GM19099 (cell line): ENCODE data around the gene TRIM41.

Experiments
- POLR2A ChIP-seq: IDR thresholded peaks from 3 replicates; pipeline ENCODE4 v1.6.1; 2011; ENCODE audit warnings: low read depth; ENCODE audit not compliant: insufficient read length; ENCODE audit errors: extremely low read depth

Gene TRIM41

GRCh38 chr5:181282874-181283273 is 59.8 kb downstream of the TRIM41 start:
- no peak for TF ChIP-seq POLR2A

- TF ChIP-seq POLR2A, result no peak
Measured at GRCh38 chr5:181283347-181283746, 60.3 kb downstream of the TRIM41 start.
